Left ventricle myocardium inferior (tissue), 1 donor: ENCODE data around the gene C9orf78. TPM values are rescaled to one million over a fixed set of nuclear protein-coding genes. Genes with fewer than 3 reads are reported as not detected.
"Not testable (repeated sequence)": the region's sequence is repeated elsewhere in the genome, so short reads cannot be mapped to it uniquely, and the experiment has no call there.

Experiments
- DNase-seq: peaks from one replicate; pipeline ENCODE4 v3.0.0-alpha.2; 2020
- H3K27ac ChIP-seq: fragments of 200-600 bp; replicated peaks from 2 replicates; pipeline ENCODE4 v1.8.0; 2021
- H3K27me3 ChIP-seq: fragments of 200-600 bp; 2 replicates; pipeline ENCODE4 v1.8.0; 2021; ENCODE audit warnings: low read depth
- H3K36me3 ChIP-seq: fragments of 200-600 bp; 2 replicates; pipeline ENCODE4 v1.8.0; 2021
- H3K4me1 ChIP-seq: fragments of 200-600 bp; 2 replicates; pipeline ENCODE4 v1.8.0; 2021
- H3K4me3 ChIP-seq: fragments of 200-600 bp; 2 replicates; pipeline ENCODE4 v1.8.0; 2021; ENCODE audit warnings: mild to moderate bottlenecking, moderate library complexity
- H3K9me3 ChIP-seq: fragments of 200-600 bp; replicated peaks from 2 replicates; pipeline ENCODE4 v1.8.0; 2021
- CTCF ChIP-seq: fragments of 200-600 bp; IDR thresholded peaks from 2 replicates; pipeline ENCODE4 v1.8.0; 2021; ENCODE audit warnings: antibody characterized with exemption, mild to moderate bottlenecking, borderline replicate concordance
- intact Hi-C: fragments of 100-400 bp; cut with micrococcal nuclease; formaldehyde crosslinking; loops from one replicate; pipeline ENCODE4 v1.11.0; 2022
- total RNA-seq: library from RNA; stranded (reverse); fragmentation: NEBNext Ultra II Directional; extraction: Animal tissue kit (Norgen Biotek cat#: 25700); gene quantifications from one replicate; pipeline ENCODE4 v1.2.1, GENCODE V29; 2021
- donor health status: DM: no; HTN: yes; CAD: no; lungs with severe emphysema.

The C9orf78 gene
- total RNA-seq, 1 donor from 2014 or later = 30.0 TPM

- H3K4me1 ChIP-seq = no peaks in the 10 kb centered on the region
- DNase-seq = no peak
- no peaks in the 10 kb centered on the region for H3K9me3 ChIP-seq
- peaks cover 31% of the 10 kb centered on the region for H3K27me3 ChIP-seq
- H3K36me3 ChIP-seq = no peaks in the 10 kb centered on the region
- no peak overlapping the region for H3K27ac ChIP-seq
- no peak for TF ChIP-seq CTCF
- H3K4me3 ChIP-seq = no peak overlapping the region
- intact Hi-C loops = loop anchor here (10.0 kb wide), 2 partner anchors 141 to 651 kb away; partner anchors contain the start of gene ASB6
Observed at GRCh38 chr9:129785866-129786265, 49.2 kb downstream of the C9orf78 start.

- not testable (repeated sequence) for DNase-seq, H3K36me3 ChIP-seq, H3K4me1 ChIP-seq, H3K9me3 ChIP-seq, H3K27ac ChIP-seq, H3K4me3 ChIP-seq
- intact Hi-C loops = loop anchor here (5.0 to 10.0 kb wide), 3 partner anchors 48 to 650 kb away; partner anchors contain the start of gene ASB6
- H3K27me3 ChIP-seq = peaks cover 31% of the 10 kb centered on the region
Observed at GRCh38 chr9:129784970-129785369, 50.1 kb downstream of the C9orf78 start.

GRCh38 chr9:129783516-129784361 is 51.3 kb downstream of the C9orf78 start:
- intact Hi-C loops = loop anchor here (5.0 to 10.0 kb wide), 3 partner anchors 46 to 649 kb away; partner anchors contain the start of gene ASB6
- no peaks in the 10 kb centered on the region for H3K4me1 ChIP-seq
- DNase-seq = peak; percentile 36
- peak; percentile 94 for TF ChIP-seq CTCF
- H3K27me3 ChIP-seq = peaks cover 21% of the 10 kb centered on the region
- no peaks in the 10 kb centered on the region for H3K36me3 ChIP-seq
- H3K27ac ChIP-seq = no peak overlapping the region
- H3K4me3 ChIP-seq = no peak overlapping the region
- no peaks in the 10 kb centered on the region for H3K9me3 ChIP-seq

GRCh38 chr9:129781981-129782380 is 53.1 kb downstream of the C9orf78 start:
- TF ChIP-seq CTCF = no peak
- Histone ChIP-seq H3K4me1 (peaks cover 10% of the 10 kb centered on the region), H3K9me3 (no peaks in the 10 kb centered on the region), H3K27ac (no peak overlapping the region), H3K36me3 (no peaks in the 10 kb centered on the region), H3K27me3 (peaks cover 3% of the 10 kb centered on the region), H3K4me3 (no peak overlapping the region)
- intact Hi-C loops = loop anchor here (5.0 to 10.0 kb wide), 3 partner anchors 45 to 647 kb away; partner anchors contain the start of gene ASB6
- no peak for DNase-seq

- DNase-seq = no peak
- TF ChIP-seq CTCF = no peak
- peaks cover 16% of the 10 kb centered on the region for H3K4me1 ChIP-seq
- H3K27me3 ChIP-seq = no peaks in the 10 kb centered on the region
- H3K36me3 ChIP-seq = no peaks in the 10 kb centered on the region
- no peak overlapping the region for H3K4me3 ChIP-seq
- intact Hi-C loops = loop anchor here (5.0 to 10.0 kb wide), 3 partner anchors 44 to 646 kb away; partner anchors contain the start of gene ASB6
- no peaks in the 10 kb centered on the region for H3K9me3 ChIP-seq
- H3K27ac ChIP-seq = no peak overlapping the region
Observed at GRCh38 chr9:129781131-129781530, 53.9 kb downstream of the C9orf78 start.

- Histone ChIP-seq H3K27me3 (peaks cover 3% of the 10 kb centered on the region), H3K4me1 (peaks cover 16% of the 10 kb centered on the region), H3K9me3 (no peaks in the 10 kb centered on the region), H3K36me3 (no peaks in the 10 kb centered on the region), H3K27ac (no peak overlapping the region), H3K4me3 (no peak overlapping the region)
- TF ChIP-seq CTCF = no peak
- intact Hi-C loops = loop anchor here (5.0 to 10.0 kb wide), 3 partner anchors 42 to 645 kb away; partner anchors contain the start of gene ASB6
- DNase-seq = no peak
Observed at GRCh38 chr9:129779560-129780190, 55.4 kb downstream of the C9orf78 start.
